Measurements from ENCODE around the gene RAB22A.

The RAB22A gene

GRCh38 chr20:58394801-58395200, 85.3 kb downstream of the RAB22A start:
- no peak for DNase-seq
- peaks cover 50% of the 10 kb centered on the region for H3K36me3 Mint-ChIP-seq
- H3K27ac Mint-ChIP-seq, result no peak overlapping the region
- peaks cover 71% of the 10 kb centered on the region for H3K4me1 Mint-ChIP-seq
- H3K4me3 Mint-ChIP-seq, result no peak overlapping the region
- H3K27me3 Mint-ChIP-seq, result no peaks in the 10 kb centered on the region
- H3K9me3 Mint-ChIP-seq, result no peaks in the 10 kb centered on the region
- CTCF ChIA-PET, result no interaction called here

GRCh38 chr20:58395604-58396003, 86.1 kb downstream of the RAB22A start:
- H3K27me3 Mint-ChIP-seq, result no peaks in the 10 kb centered on the region
- no peak overlapping the region for H3K4me3 Mint-ChIP-seq
- no peaks in the 10 kb centered on the region for H3K9me3 Mint-ChIP-seq
- H3K27ac Mint-ChIP-seq, result no peak overlapping the region
- CTCF ChIA-PET, result no interaction called here
- peaks cover 48% of the 10 kb centered on the region for H3K36me3 Mint-ChIP-seq
- peaks cover 69% of the 10 kb centered on the region for H3K4me1 Mint-ChIP-seq
- no peak for DNase-seq

DNA sequence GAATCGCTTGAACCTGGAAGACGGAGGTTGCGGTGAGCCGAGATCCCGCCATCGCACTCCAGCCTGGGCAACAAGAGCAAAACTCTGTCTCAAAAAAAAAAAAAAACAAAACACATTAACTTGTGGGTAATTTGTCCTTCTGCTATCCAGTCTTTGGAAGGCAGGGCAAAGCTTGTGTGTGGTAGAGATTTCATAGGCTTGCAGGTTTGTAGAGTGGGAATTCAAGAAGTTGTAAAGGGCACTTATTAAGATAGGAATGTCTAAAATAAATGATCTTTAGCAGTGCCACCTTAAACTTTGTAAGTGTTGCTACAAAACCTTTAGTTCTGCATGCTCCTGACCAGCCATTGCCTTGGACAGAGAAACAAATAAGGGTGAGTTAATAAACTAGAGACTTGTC, 87.9 kb downstream of the RAB22A start:
- Mint-ChIP-seq H3K27ac (no peak overlapping the region), H3K27me3 (no peaks in the 10 kb centered on the region), H3K4me1 (peaks cover 54% of the 10 kb centered on the region), H3K4me3 (no peak overlapping the region), H3K9me3 (no peaks in the 10 kb centered on the region), H3K36me3 (peaks cover 33% of the 10 kb centered on the region)
- no peak for DNase-seq
- CTCF ChIA-PET, result no interaction called here

DNA sequence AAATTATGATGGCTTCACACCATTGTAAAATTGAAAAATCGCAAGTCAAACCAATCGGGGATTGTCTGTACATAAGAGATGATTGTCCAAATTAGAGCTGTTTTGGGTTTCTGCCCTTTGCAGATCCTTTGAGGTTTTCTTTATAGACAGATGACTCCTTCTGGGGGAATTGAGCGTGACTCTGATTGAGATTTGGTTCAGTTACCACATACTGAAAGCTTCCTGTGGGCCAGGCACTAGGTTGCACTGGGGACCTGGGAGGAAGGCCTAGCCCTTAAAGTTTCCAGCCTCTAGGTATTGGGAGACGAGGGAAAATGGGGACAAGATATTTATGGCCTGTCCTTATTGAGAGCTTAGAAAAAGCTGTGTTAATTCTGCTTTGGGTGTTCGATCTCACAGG, 88.7 kb downstream of the RAB22A start:
- peaks cover 48% of the 10 kb centered on the region for H3K4me1 Mint-ChIP-seq
- CTCF ChIA-PET, result no interaction called here
- H3K36me3 Mint-ChIP-seq, result peaks cover 30% of the 10 kb centered on the region
- no peak overlapping the region for H3K4me3 Mint-ChIP-seq
- H3K27ac Mint-ChIP-seq, result no peak overlapping the region
- DNase-seq, result no peak
- no peaks in the 10 kb centered on the region for H3K9me3 Mint-ChIP-seq
- no peaks in the 10 kb centered on the region for H3K27me3 Mint-ChIP-seq

DNA sequence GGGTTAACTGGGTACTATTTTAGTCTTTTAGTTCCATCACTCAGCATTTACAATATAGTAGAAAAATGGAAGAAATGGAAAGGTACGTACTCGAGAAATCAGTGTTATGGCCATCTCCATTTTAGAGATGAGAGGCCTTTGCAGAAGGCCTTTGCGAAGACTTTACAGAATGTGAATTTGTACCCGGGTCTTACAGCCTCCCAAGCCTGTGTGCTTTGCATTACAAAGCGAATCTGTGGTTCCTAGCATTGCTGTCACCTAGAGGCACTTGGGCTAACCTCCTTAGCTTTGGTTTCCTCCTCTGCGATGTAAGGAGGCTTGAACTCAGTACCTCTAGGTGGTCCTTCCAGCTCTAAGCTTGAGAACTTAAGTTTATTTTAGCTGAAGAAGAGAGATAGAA, 90.4 kb downstream of the RAB22A start:
- Mint-ChIP-seq H3K27ac (no peak overlapping the region), H3K9me3 (no peaks in the 10 kb centered on the region), H3K27me3 (no peaks in the 10 kb centered on the region), H3K36me3 (peaks cover 26% of the 10 kb centered on the region), H3K4me3 (no peak overlapping the region), H3K4me1 (peaks cover 38% of the 10 kb centered on the region)
- no peak for DNase-seq
- CTCF ChIA-PET, result no interaction called here

- Mint-ChIP-seq H3K4me3 (no peak overlapping the region), H3K9me3 (no peaks in the 10 kb centered on the region), H3K27ac (no peak overlapping the region), H3K27me3 (no peaks in the 10 kb centered on the region), H3K36me3 (peaks cover 23% of the 10 kb centered on the region), H3K4me1 (peaks cover 28% of the 10 kb centered on the region)
- CTCF ChIA-PET, result no interaction called here
- no peak for DNase-seq
These were observed 91.6 kb downstream of the RAB22A start for GRCh38 chr20:58401162-58401561.

DNA sequence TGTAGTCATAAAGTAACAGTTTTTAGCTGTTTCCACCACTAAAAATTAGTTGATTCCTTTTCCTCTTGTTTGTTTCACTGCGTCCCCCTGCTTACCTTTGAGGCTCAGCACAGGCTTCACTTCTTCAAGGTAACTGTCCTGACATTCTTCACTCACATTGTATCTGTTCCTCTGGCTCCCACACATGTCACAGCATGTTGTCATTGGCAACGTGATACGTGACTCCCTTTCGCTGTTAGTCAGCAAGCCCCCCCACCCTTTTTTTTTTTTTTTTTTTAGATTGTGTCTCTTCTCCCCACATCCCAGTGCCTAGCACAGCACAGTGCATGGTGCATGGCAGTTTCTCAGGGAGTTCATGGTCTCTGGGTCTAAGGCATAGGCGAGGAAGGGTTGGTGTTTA, 92.8 kb downstream of the RAB22A start:
- Mint-ChIP-seq H3K27ac (no peak overlapping the region), H3K4me3 (no peak overlapping the region), H3K36me3 (peaks cover 19% of the 10 kb centered on the region), H3K27me3 (no peaks in the 10 kb centered on the region), H3K9me3 (no peaks in the 10 kb centered on the region), H3K4me1 (peaks cover 26% of the 10 kb centered on the region)
- DNase-seq, result no peak
- CTCF ChIA-PET, result no interaction called here

- Mint-ChIP-seq H3K4me1 (peaks cover 31% of the 10 kb centered on the region), H3K27me3 (no peaks in the 10 kb centered on the region), H3K27ac (no peak overlapping the region), H3K36me3 (peaks cover 21% of the 10 kb centered on the region), H3K4me3 (no peak overlapping the region), H3K9me3 (no peaks in the 10 kb centered on the region)
- CTCF ChIA-PET, result no interaction called here
- DNase-seq, result no peak
These were observed 93.3 kb downstream of the RAB22A start for GRCh38 chr20:58402827-58403226.

DNA sequence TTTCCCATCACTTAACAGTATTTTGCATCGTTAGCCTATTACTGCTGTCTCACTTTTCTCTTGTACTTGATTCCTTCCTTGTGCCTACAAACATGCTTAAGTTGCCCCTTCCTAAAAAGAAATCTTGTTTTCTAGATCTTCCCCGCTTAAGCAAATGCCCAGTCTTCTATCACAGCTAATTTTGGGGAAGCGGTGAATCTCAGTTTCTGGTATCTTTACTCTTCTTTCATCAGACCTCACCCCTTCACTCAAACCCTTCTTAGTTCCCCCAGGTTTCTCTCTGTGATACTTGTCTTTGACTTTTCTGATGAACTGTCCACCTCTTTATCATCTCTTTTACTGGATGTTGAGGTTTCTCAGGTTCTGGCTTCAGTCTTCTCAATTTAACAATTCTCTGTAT, 93.8 kb downstream of the RAB22A start:
- H3K4me3 Mint-ChIP-seq, result no peak overlapping the region
- no peak overlapping the region for H3K27ac Mint-ChIP-seq
- CTCF ChIA-PET, result no interaction called here
- peaks cover 17% of the 10 kb centered on the region for H3K36me3 Mint-ChIP-seq
- H3K9me3 Mint-ChIP-seq, result no peaks in the 10 kb centered on the region
- H3K4me1 Mint-ChIP-seq, result peaks cover 31% of the 10 kb centered on the region
- H3K27me3 Mint-ChIP-seq, result no peaks in the 10 kb centered on the region
- no peak for DNase-seq

DNA sequence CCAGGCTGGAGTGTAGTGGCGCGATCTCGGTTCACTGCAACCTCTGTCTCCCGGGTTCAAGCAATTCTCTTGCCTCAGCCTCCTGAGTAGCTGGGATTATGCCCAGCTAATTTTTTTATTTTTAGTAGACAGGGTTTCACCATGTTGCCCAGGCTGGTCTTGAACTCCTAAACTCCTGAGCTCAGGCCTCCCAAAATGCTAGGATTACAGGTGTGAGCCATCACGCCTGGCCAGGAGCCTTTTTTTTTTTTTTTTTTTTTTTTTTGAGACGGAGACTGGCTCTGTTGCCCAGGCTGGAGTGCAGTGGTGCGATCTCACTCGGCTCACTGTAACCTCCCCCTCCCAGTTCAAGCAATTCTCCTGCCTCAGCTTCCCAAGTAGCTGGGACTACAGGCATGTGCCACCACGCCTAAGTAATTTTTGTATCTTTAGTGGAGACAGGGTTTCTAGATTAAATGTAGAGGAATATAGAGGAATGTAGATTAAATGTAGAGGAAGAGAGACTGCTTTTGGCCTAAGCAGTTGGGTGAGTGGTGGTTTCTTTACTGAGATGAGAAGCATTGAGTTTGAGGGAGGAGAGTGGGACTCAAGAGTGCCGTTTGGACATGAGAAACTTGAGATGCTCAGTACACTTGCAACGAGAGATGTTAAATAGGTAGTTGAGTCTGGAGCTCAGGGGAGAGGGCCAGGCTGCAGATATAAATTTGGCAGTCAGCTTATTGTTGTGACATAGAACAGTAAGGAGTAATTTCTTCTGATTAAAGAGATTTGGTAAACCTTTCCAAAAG, 96.2 kb downstream of the RAB22A start:
- Mint-ChIP-seq H3K27me3 (no peaks in the 10 kb centered on the region), H3K36me3 (peaks cover 4% of the 10 kb centered on the region), H3K9me3 (no peaks in the 10 kb centered on the region), H3K27ac (no peak overlapping the region), H3K4me3 (no peak overlapping the region), H3K4me1 (peaks cover 38% of the 10 kb centered on the region)
- DNase-seq, result no peak
- CTCF ChIA-PET, result no interaction called here

- CTCF ChIA-PET, result no interaction called here
- Mint-ChIP-seq H3K27me3 (no peaks in the 10 kb centered on the region), H3K9me3 (no peaks in the 10 kb centered on the region), H3K36me3 (peaks cover 4% of the 10 kb centered on the region), H3K4me1 (peaks cover 39% of the 10 kb centered on the region), H3K4me3 (no peak overlapping the region), H3K27ac (no peak overlapping the region)
- no peak for DNase-seq
These were observed 97.0 kb downstream of the RAB22A start for GRCh38 chr20:58406422-58407001.

DNA sequence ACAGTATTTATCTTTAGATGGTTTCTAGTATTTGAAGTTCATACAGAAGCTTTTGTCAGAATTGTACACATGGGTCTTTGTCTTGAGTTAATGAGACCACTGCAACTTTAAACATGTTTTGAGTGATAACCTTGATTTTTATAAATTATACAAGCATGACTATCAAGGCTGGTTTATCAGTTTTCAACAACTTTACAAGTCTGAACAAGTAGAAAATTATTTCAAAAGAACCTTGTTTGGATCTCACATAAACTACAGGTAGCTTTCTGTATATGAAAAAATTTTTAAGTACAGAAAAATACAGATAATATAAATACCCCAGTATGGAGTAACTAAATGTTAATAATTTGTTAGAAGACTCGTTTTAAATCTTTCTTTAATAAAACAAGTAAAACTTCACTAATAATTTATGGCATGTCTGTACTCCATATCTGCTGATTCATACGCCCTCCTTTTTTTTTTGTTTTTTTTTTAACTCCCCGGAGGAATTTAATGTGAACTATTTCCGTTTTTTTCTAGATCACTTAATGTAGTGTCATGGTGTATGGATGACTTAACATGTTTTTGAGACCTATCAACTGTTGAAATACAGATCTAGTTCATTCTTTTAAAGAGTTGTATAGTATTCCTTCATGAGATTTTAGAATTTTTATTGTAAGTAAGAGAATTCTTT, 97.8 kb downstream of the RAB22A start:
- DNase-seq, result no peak
- Mint-ChIP-seq H3K27ac (peak overlapping the region; percentile 89), H3K4me1 (peaks cover 39% of the 10 kb centered on the region), H3K4me3 (no peak overlapping the region), H3K36me3 (peaks cover 8% of the 10 kb centered on the region), H3K27me3 (no peaks in the 10 kb centered on the region), H3K9me3 (no peaks in the 10 kb centered on the region)
- CTCF ChIA-PET, result interaction anchor here (0.6 kb wide), 2 partner anchors 99 to 1049 kb away, joined by 3 read pairs; no protein-coding TSS in a partner anchor

DNA sequence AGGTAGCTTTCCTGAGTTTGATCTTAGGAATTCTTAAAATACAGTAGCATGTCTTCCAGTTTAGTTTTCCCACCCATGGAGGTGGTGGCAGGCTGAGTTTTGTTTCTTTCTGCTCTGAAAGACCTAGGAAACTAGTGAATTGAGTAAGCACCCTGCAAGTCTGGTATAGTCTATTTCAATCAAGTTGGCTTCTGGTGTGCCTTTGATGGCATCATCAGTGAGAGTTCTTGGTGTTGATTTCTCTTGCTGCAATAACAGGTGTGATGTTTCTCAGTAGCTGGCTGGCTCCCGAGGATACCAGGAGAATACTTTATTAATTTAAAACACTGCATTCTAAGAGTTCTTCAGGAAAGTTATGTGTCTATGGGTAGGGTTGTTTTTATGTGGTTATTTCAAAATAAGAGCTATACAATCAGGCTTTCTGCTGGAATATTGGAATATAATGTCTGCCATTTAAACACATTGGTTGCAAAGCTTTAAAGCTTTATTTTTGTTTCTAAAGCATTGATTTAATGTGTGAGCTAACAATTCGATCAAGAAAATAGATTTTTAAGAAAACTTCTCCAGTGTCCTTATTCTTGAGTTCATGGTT, 98.5 kb downstream of the RAB22A start:
- H3K4me3 Mint-ChIP-seq, result peak overlapping the region; percentile 17
- H3K36me3 Mint-ChIP-seq, result peaks cover 8% of the 10 kb centered on the region
- H3K4me1 Mint-ChIP-seq, result peaks cover 39% of the 10 kb centered on the region
- no peaks in the 10 kb centered on the region for H3K9me3 Mint-ChIP-seq
- peak; percentile 30 for DNase-seq
- H3K27me3 Mint-ChIP-seq, result no peaks in the 10 kb centered on the region
- CTCF ChIA-PET, result interaction anchor here (0.6 kb wide), 2 partner anchors 99 to 1048 kb away, joined by 3 read pairs; no protein-coding TSS in a partner anchor
- peak overlapping the region; percentile 89 for H3K27ac Mint-ChIP-seq

DNA sequence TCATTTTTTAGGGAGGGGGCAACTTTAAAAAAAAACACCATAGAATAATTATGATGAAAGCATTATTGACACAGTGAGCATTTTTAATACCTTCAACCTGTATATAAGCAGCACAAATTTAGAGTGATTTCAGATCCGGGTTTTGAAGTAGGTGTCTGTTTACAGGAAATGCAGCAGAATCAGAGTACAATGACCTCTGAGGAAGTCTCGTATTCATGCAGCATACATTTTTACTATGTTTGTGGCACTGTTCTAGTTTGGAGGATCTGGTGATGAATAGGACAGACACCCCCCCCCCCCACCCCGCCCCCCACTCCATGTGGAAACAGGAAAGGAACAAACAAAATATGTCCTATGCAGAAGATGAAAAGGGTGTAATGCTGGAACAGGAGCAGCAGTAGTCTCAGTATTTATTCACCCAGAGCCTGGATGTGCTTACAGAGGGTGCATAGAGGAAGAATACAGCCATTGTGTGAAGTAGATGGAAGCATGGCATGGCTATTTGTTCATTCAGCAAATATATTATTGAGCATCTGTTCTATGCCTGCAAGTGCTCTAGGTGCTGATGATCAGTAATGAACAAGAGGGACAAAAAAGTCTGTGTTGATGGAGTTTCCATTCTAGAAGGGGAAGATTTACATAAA, 99.2 kb downstream of the RAB22A start:
- Mint-ChIP-seq H3K36me3 (peaks cover 8% of the 10 kb centered on the region), H3K27ac (peak overlapping the region; percentile 89), H3K4me1 (peaks cover 39% of the 10 kb centered on the region), H3K4me3 (no peak overlapping the region), H3K27me3 (no peaks in the 10 kb centered on the region), H3K9me3 (no peaks in the 10 kb centered on the region)
- DNase-seq, result no peak
- CTCF ChIA-PET, result no interaction called here
